ENCODE results near the gene OR10H1.

DNA sequence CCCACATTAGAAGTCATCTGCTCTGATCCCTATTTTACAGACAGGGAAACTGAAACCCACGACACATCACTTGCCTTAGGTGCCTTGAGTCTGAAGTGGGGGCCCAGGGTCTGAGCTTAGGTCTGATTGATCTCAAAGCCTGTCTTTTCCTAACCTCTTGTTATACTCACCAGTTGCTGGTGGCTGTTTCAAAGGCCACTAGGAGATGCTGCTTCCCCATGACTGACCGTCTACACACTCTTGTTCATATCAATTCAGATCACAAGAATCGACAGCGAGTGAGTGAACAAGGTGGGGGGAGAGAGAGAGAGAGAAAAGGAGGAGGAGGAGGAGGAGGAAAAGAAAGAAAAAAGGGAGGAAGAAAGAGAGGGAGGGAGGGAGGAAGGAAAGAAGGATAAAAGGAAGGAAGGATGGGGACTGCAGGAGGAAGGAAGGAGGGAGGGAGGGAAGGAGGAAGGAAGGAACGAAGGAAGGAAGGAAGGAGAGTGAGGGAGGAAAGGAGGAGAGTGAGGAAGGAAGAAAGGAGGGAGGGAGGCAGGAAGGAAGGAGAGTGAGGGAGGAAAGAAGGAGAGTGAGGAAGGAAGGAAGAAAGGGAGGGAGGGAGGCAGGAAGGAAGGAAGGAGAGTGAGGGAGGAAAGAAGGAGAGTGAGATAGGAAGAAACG is 3.3 kb downstream of the OR10H1 start:
- peak; percentile 47 for TF ChIP-seq CTCF (IDR thresholded peaks at IDR 0.05; ENCODE audit: low read depth, low read length, missing input control)
- TF ChIP-seq REST (IDR thresholded peaks at IDR 0.05), result no peak
- TF ChIP-seq, protein P1, sequence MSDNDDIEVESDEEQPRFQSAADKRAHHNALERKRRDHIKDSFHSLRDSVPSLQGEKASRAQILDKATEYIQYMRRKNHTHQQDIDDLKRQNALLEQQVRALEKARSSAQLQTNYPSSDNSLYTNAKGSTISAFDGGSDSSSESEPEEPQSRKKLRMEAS (IDR thresholded peaks at IDR 0.05), result no peak

Measured in liver (tissue), 2 donors.